Measurements from ENCODE around the gene ATP5PO.

GRCh38 chr21:33951276-33952178, 35.9 kb upstream of the ATP5PO start:
- TF ChIP-seq POLR2A (IDR thresholded peaks at IDR 0.05): no peak
- no peak for TF ChIP-seq EP300 (IDR thresholded peaks at IDR 0.05)
